Activated T-helper 17 cell treated with anti-CD3 and anti-CD28 coated beads, Interleukin-2, amount 50 U/mL, for 72 hours (primary cell): Measurements from ENCODE around the gene PRKCE. TPM values are rescaled to one million over a fixed set of nuclear protein-coding genes. Genes with fewer than 3 reads are reported as not detected.
A peak's percentile ranks its signal among the peaks of the same experiment; 100 is the strongest.

Experiments
- ATAC-seq: fragments of 150-1000 bp; cut with Tn5 transposase; replicated peaks from 2 replicates; pipeline ENCODE4 v1.10.0; 2021; ENCODE audit warnings: mild to moderate bottlenecking, moderate library complexity
- H3K27ac Mint-ChIP-seq: one replicate; pipeline ENCODE4 v1.8.0; 2022; ENCODE audit warnings: mixed read lengths
- H3K27me3 Mint-ChIP-seq: one replicate; pipeline ENCODE4 v1.8.0; 2022; ENCODE audit warnings: mixed read lengths
- H3K36me3 Mint-ChIP-seq: one replicate; pipeline ENCODE4 v1.8.0; 2022; ENCODE audit warnings: low read depth, mild to moderate bottlenecking, mixed read lengths
- H3K4me1 Mint-ChIP-seq: one replicate; pipeline ENCODE4 v1.8.0; 2022; ENCODE audit warnings: mixed read lengths
- H3K4me3 Mint-ChIP-seq: one replicate; pipeline ENCODE4 v1.8.0; 2022; ENCODE audit warnings: mild to moderate bottlenecking, mixed read lengths
- H3K9me3 Mint-ChIP-seq: one replicate; pipeline ENCODE4 v1.8.0; 2022; ENCODE audit warnings: mixed read lengths
- total RNA-seq, 2 donors: library from RNA; stranded (reverse); gene quantifications; one replicate each; pipeline ENCODE4 v1.2.3, GENCODE V29; 2022

Gene PRKCE
- total RNA-seq, 2 donors from 2014 or later, result 15.9 to 16.6 TPM

GRCh38 chr2:45983213-45983612, 331.7 kb downstream of the PRKCE start:
- Mint-ChIP-seq H3K27me3 (no peaks in the 10 kb centered on the region), H3K36me3 (no peaks in the 10 kb centered on the region), H3K27ac (no peak overlapping the region), H3K9me3 (no peaks in the 10 kb centered on the region), H3K4me3 (no peak overlapping the region), H3K4me1 (no peaks in the 10 kb centered on the region)
- ATAC-seq, result no peak

- Mint-ChIP-seq H3K27me3 (no peaks in the 10 kb centered on the region), H3K27ac (no peak overlapping the region), H3K9me3 (no peaks in the 10 kb centered on the region), H3K4me1 (no peaks in the 10 kb centered on the region), H3K36me3 (peaks cover 7% of the 10 kb centered on the region), H3K4me3 (no peak overlapping the region)
- ATAC-seq, result no peak
Measured at GRCh38 chr2:45984366-45984765, 332.9 kb downstream of the PRKCE start.

GRCh38 chr2:45984896-45985473, 333.5 kb downstream of the PRKCE start:
- no peak for ATAC-seq
- Mint-ChIP-seq H3K9me3 (no peaks in the 10 kb centered on the region), H3K4me3 (no peak overlapping the region)

GRCh38 chr2:45986509-45986908, 335.0 kb downstream of the PRKCE start:
- no peak for ATAC-seq
- no peak overlapping the region for H3K4me3 Mint-ChIP-seq
- H3K27me3 Mint-ChIP-seq, result no peaks in the 10 kb centered on the region
- no peaks in the 10 kb centered on the region for H3K4me1 Mint-ChIP-seq
- H3K9me3 Mint-ChIP-seq, result no peaks in the 10 kb centered on the region
- peaks cover 7% of the 10 kb centered on the region for H3K36me3 Mint-ChIP-seq
- peak overlapping the region; percentile 11 for H3K27ac Mint-ChIP-seq

More at GRCh38 chr2:45984896-45985473, 333.5 kb downstream of the PRKCE start:
- Mint-ChIP-seq H3K27me3 (no peaks in the 10 kb centered on the region), H3K27ac (peak overlapping the region; percentile 11), H3K4me1 (no peaks in the 10 kb centered on the region), H3K36me3 (peaks cover 7% of the 10 kb centered on the region)

- Mint-ChIP-seq H3K27me3 (no peaks in the 10 kb centered on the region), H3K4me1 (no peaks in the 10 kb centered on the region), H3K27ac (no peak overlapping the region), H3K36me3 (peaks cover 7% of the 10 kb centered on the region), H3K4me3 (no peak overlapping the region), H3K9me3 (no peaks in the 10 kb centered on the region)
- no peak for ATAC-seq
Measured at GRCh38 chr2:45987856-45988255, 336.4 kb downstream of the PRKCE start.

- H3K4me3 Mint-ChIP-seq, result no peak overlapping the region
- H3K9me3 Mint-ChIP-seq, result no peaks in the 10 kb centered on the region
- H3K27ac Mint-ChIP-seq, result no peak overlapping the region
- ATAC-seq, result no peak
- no peaks in the 10 kb centered on the region for H3K4me1 Mint-ChIP-seq
- H3K27me3 Mint-ChIP-seq, result no peaks in the 10 kb centered on the region
- H3K36me3 Mint-ChIP-seq, result peaks cover 7% of the 10 kb centered on the region
Measured at GRCh38 chr2:45988879-45989278, 337.4 kb downstream of the PRKCE start.

- Mint-ChIP-seq H3K9me3 (no peaks in the 10 kb centered on the region), H3K4me3 (no peak overlapping the region), H3K36me3 (peaks cover 7% of the 10 kb centered on the region), H3K27ac (no peak overlapping the region), H3K4me1 (no peaks in the 10 kb centered on the region), H3K27me3 (no peaks in the 10 kb centered on the region)
- ATAC-seq, result no peak
Measured at GRCh38 chr2:45990131-45990530, 338.7 kb downstream of the PRKCE start.

GRCh38 chr2:45992021-45992740, 340.7 kb downstream of the PRKCE start:
- Mint-ChIP-seq H3K4me3 (no peak overlapping the region), H3K4me1 (no peaks in the 10 kb centered on the region)
- ATAC-seq, result no peak

GRCh38 chr2:45992741-45993475, 341.4 kb downstream of the PRKCE start:
- no peak overlapping the region for H3K4me3 Mint-ChIP-seq
- H3K36me3 Mint-ChIP-seq, result peaks cover 7% of the 10 kb centered on the region
- no peak overlapping the region for H3K27ac Mint-ChIP-seq
- no peak for ATAC-seq
- H3K4me1 Mint-ChIP-seq, result no peaks in the 10 kb centered on the region
- H3K9me3 Mint-ChIP-seq, result no peaks in the 10 kb centered on the region
- H3K27me3 Mint-ChIP-seq, result no peaks in the 10 kb centered on the region

More at GRCh38 chr2:45992021-45992740, 340.7 kb downstream of the PRKCE start:
- no peaks in the 10 kb centered on the region for H3K9me3 Mint-ChIP-seq
- no peak overlapping the region for H3K27ac Mint-ChIP-seq
- H3K27me3 Mint-ChIP-seq, result no peaks in the 10 kb centered on the region
- H3K36me3 Mint-ChIP-seq, result peaks cover 7% of the 10 kb centered on the region

GRCh38 chr2:45993476-45993991, 342.1 kb downstream of the PRKCE start:
- ATAC-seq, result peak; percentile 53
- Mint-ChIP-seq H3K27me3 (no peaks in the 10 kb centered on the region), H3K27ac (no peak overlapping the region), H3K4me1 (no peaks in the 10 kb centered on the region), H3K4me3 (no peak overlapping the region), H3K9me3 (no peaks in the 10 kb centered on the region), H3K36me3 (peaks cover 7% of the 10 kb centered on the region)

- H3K27me3 Mint-ChIP-seq, result no peaks in the 10 kb centered on the region
- ATAC-seq, result no peak
- peaks cover 3% of the 10 kb centered on the region for H3K36me3 Mint-ChIP-seq
- no peaks in the 10 kb centered on the region for H3K9me3 Mint-ChIP-seq
- H3K27ac Mint-ChIP-seq, result no peak overlapping the region
- H3K4me1 Mint-ChIP-seq, result no peaks in the 10 kb centered on the region
- no peak overlapping the region for H3K4me3 Mint-ChIP-seq
Measured at GRCh38 chr2:45994060-45994459, 342.6 kb downstream of the PRKCE start.

- no peaks in the 10 kb centered on the region for H3K4me1 Mint-ChIP-seq
- H3K36me3 Mint-ChIP-seq, result peaks cover 20% of the 10 kb centered on the region
- H3K27ac Mint-ChIP-seq, result no peak overlapping the region
- no peaks in the 10 kb centered on the region for H3K9me3 Mint-ChIP-seq
- H3K27me3 Mint-ChIP-seq, result no peaks in the 10 kb centered on the region
- ATAC-seq, result no peak
- no peak overlapping the region for H3K4me3 Mint-ChIP-seq
Measured at GRCh38 chr2:46000660-46001059, 349.2 kb downstream of the PRKCE start.

GRCh38 chr2:46001290-46001689, 349.8 kb downstream of the PRKCE start:
- no peak overlapping the region for H3K27ac Mint-ChIP-seq
- H3K4me1 Mint-ChIP-seq, result no peaks in the 10 kb centered on the region
- no peaks in the 10 kb centered on the region for H3K9me3 Mint-ChIP-seq
- no peak overlapping the region for H3K4me3 Mint-ChIP-seq
- no peaks in the 10 kb centered on the region for H3K27me3 Mint-ChIP-seq
- no peak for ATAC-seq
- H3K36me3 Mint-ChIP-seq, result peaks cover 20% of the 10 kb centered on the region

GRCh38 chr2:46001741-46002506, 350.4 kb downstream of the PRKCE start:
- ATAC-seq, result no peak
- H3K4me3 Mint-ChIP-seq, result no peak overlapping the region
- no peak overlapping the region for H3K27ac Mint-ChIP-seq
- no peaks in the 10 kb centered on the region for H3K27me3 Mint-ChIP-seq
- H3K9me3 Mint-ChIP-seq, result no peaks in the 10 kb centered on the region
- peaks cover 21% of the 10 kb centered on the region for H3K36me3 Mint-ChIP-seq
- H3K4me1 Mint-ChIP-seq, result no peaks in the 10 kb centered on the region
